LNCAP (cell line): Measurements from ENCODE around the gene SLC29A1.

Experiments used
- TF ChIP-seq, protein P1 (sequence below): fragments of 450-650 bp; IDR thresholded peaks from 2 replicates; pipeline ENCODE4 v1.5.1; 2017; ENCODE audit warnings: mild to moderate bottlenecking

The SLC29A1 gene

DNA sequence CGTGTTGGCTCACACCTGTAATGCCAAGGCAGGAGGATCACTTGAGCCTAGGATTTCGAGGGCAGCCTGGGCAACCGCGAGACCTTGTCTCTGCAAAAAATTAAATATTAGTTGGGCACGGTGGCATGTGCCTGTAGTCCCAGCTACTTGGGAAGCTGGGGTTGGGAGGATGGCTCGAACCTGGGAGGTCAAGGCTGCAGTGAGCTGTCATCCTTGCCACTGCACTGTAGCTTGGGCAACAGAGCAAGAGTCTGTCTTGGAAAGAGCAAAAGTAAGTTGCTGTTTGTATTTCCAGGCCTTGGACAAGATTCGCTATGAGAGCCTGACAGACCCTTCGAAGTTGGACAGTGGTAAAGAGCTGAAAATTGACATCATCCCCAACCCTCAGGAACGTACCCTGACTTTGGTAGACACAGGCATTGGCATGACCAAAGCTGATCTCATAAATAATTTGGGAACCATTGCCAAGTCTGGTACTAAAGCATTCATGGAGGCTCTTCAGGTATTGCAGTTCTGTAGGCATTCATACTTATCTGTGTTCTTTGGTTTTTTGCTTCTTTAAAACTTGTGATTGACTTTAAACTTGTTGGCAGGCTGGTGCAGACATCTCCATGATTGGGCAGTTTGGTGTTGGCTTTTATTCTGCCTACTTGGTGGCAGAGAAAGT is 25.8 kb downstream of the SLC29A1 start:
- TF ChIP-seq, protein P1, sequence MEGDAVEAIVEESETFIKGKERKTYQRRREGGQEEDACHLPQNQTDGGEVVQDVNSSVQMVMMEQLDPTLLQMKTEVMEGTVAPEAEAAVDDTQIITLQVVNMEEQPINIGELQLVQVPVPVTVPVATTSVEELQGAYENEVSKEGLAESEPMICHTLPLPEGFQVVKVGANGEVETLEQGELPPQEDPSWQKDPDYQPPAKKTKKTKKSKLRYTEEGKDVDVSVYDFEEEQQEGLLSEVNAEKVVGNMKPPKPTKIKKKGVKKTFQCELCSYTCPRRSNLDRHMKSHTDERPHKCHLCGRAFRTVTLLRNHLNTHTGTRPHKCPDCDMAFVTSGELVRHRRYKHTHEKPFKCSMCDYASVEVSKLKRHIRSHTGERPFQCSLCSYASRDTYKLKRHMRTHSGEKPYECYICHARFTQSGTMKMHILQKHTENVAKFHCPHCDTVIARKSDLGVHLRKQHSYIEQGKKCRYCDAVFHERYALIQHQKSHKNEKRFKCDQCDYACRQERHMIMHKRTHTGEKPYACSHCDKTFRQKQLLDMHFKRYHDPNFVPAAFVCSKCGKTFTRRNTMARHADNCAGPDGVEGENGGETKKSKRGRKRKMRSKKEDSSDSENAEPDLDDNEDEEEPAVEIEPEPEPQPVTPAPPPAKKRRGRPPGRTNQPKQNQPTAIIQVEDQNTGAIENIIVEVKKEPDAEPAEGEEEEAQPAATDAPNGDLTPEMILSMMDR, result no peak

DNA sequence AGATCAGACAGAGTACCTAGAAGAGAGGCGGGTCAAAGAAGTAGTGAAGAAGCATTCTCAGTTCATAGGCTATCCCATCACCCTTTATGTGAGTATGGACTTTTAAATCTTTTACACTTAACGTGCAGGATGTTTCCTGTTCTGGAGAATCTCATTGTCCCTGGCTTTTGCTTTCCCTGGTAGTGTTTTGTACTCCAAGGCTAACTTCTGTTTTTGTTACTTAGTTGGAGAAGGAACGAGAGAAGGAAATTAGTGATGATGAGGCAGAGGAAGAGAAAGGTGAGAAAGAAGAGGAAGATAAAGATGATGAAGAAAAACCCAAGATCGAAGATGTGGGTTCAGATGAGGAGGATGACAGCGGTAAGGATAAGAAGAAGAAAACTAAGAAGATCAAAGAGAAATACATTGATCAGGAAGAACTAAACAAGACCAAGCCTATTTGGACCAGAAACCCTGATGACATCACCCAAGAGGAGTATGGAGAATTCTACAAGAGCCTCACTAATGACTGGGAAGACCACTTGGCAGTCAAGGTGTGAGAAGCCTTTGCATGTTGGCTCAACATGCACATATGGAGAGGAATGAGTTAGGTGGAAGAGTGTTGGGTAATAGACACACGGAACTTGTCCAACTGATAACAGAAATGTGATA is 26.8 kb downstream of the SLC29A1 start:
- TF ChIP-seq, protein P1, result no peak

DNA sequence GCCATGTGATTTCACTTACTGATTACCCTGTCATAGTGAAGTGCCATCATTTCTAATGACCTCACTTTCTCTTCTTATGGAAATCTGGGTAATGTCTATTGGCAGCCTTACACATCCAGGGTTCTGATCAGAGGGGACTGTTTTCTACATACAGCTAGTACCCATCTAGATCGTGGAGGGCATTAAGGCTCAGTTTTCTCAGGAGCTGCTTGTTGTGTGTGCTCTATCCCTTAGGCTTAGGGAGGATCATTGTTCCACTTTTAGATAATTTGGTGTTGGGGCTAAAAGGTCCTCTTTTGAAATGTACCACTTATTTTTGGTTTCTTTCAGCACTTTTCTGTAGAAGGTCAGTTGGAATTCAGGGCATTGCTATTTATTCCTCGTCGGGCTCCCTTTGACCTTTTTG is 27.3 kb downstream of the SLC29A1 start:
- TF ChIP-seq, protein P1, result no peak

DNA sequence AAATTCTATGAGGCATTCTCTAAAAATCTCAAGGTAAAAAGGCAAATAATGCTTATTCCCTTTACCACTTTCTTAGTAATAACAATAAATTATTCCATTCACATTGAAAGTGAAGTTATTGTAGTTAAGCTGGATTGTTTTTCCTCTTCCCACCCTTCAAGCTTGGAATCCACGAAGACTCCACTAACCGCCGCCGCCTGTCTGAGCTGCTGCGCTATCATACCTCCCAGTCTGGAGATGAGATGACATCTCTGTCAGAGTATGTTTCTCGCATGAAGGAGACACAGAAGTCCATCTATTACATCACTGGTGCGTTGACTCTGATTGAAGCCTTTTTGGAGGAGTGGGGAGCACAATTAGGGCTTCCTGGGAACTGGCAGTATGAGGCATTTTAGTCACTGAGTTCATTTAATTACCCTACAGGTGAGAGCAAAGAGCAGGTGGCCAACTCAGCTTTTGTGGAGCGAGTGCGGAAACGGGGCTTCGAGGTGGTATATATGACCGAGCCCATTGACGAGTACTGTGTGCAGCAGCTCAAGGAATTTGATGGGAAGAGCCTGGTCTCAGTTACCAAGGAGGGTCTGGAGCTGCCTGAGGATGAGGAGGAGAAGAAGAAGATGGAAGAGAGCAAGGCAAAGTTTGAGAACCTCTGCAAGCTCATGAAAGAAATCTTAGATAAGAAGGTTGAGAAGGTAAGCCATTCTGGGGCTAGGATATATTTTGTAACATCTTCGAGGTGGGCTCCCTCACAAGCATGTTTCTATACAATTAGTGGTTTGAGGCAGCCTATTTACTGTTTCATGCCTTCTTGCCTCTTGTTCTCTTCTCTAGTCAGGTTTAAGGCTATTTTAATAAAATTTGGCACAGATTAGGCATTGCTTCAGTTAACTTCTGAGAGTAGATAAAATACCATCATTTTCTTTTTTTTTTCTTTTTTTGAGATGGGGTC is 28.5 kb downstream of the SLC29A1 start:
- TF ChIP-seq, protein P1, result no peak

DNA sequence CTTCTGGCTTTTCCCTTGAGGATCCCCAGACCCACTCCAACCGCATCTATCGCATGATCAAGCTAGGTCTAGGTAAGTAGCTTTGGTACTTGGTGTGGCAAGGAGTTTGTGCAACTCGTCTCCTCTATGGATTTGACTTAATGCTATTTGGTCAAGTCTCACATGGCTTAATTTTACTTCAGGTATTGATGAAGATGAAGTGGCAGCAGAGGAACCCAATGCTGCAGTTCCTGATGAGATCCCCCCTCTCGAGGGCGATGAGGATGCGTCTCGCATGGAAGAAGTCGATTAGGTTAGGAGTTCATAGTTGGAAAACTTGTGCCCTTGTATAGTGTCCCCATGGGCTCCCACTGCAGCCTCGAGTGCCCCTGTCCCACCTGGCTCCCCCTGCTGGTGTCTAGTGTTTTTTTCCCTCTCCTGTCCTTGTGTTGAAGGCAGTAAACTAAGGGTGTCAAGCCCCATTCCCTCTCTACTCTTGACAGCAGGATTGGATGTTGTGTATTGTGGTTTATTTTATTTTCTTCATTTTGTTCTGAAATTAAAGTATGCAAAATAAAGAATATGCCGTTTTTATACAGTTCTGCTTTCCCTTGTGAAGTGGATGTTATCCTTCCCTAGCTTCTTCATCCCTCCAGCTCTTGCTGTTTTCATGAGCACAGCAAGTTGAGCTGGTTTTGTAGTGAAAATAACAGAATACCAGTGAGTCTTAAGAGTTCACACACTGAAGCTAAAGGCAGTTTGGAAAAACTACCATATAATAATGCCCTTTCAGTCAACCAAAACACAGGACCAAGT is 30.1 kb downstream of the SLC29A1 start:
- TF ChIP-seq, protein P1, result peak; percentile 51

DNA sequence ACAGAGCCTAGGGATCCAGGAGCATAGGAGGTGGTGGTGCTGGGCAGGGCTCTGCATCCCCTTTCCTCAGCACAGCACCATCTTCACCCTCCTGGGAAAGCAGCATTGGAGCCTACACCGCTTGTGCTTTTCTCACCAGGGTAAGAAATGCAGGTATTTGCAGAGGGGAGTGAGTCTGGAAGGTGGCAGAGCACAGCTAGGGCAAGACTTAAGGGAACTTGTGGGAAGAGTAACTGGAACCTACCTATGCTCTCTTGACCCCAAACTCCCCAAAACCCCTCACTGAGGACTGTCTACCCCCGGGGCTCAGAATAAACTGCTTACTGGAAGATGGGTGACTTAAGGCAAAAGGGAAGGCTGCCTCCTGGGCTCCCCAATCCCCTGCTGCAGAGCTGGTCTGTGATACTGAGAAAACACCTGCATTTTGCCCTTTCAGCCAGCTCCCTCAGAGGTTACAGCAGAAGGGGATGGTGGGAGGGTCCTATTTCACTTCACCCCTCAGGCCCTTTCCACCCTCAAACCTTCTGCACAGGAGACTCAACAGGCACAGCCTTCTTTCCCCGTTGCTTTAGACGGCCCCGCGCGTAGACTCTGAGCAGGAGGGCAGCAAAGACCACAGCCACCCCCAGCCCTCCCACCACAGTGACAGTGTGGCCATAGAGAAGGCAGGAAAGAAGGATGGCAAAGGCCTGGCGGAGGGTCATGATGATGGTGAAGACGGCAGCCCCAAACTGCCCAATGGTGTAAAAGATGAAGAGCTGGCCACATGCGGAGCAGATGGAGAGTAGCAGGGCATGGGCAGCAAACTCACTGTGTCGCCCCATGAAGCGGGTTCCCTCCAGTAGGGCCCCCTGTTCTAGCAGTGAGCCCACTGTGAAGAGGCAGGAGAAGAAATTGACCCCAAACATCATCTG is 31.1 kb downstream of the SLC29A1 start:
- TF ChIP-seq, protein P1, result no peak
